ENCODE data around the gene MYDGF.

- no peak for TF ChIP-seq CTCF (IDR thresholded peaks at IDR 0.05; ENCODE audit: low read depth, low read length, missing input control)
- no peak for TF ChIP-seq MAX (IDR thresholded peaks at IDR 0.05)
- no peak for TF ChIP-seq JUND (IDR thresholded peaks at IDR 0.05)
- no peak for TF ChIP-seq SP1 (IDR thresholded peaks at IDR 0.05)
Observed at GRCh38 chr19:4660993-4661392, 9.1 kb downstream of the MYDGF start.

All from liver (tissue), 3 donors.